ENCODE data around the gene GPR108.
"Not testable (repeated sequence)": the region's sequence is repeated elsewhere in the genome, so short reads cannot be mapped to it uniquely, and the experiment has no call there.

Gene GPR108

GRCh38 chr19:6776999-6777398 lies 39.6 kb upstream of the GPR108 start:
- no peak for DNase-seq
- Histone ChIP-seq H4K12ac (ENCODE audit: low read depth, low read length) (no peak overlapping the region), H4K8ac (ENCODE audit: low read depth, low read length) (no peak overlapping the region), H3K79me1 (ENCODE audit: low read length) (no peaks in the 10 kb centered on the region), H3K27me3 (ENCODE audit: insufficient read depth, low read length) (no peaks in the 10 kb centered on the region), H3K4me2 (ENCODE audit: low read length) (no peak overlapping the region), H3K9me3 (ENCODE audit: insufficient read depth, low read depth, low read length) (peaks cover 2% of the 10 kb centered on the region), H2AFZ (ENCODE audit: insufficient read depth, low read length, poor library complexity) (no peak overlapping the region), H3K4me3 (ENCODE audit: low read depth, low read length) (no peak overlapping the region), H3K79me2 (ENCODE audit: control insufficient read depth, insufficient read depth, low read length, poor library complexity) (no peaks in the 10 kb centered on the region), H2BK120ac (ENCODE audit: insufficient read depth, low read length, poor library complexity) (no peak overlapping the region), H2BK5ac (ENCODE audit: low read depth, low read length, poor library complexity) (no peak overlapping the region), H3K18ac (ENCODE audit: low read length) (no peak overlapping the region), H3K36me3 (ENCODE audit: control insufficient read depth in 1 of 2, insufficient read depth in 2 of 2, low read length in 2 of 2) (no peaks in the 10 kb centered on the region), H4K91ac (ENCODE audit: low read depth, low read length) (no peak overlapping the region), H3K14ac (ENCODE audit: low read length) (no peak overlapping the region), H3K27ac (ENCODE audit: low read depth, low read length) (no peak overlapping the region), H2AK5ac (ENCODE audit: low read length) (no peak overlapping the region), H3K23ac (ENCODE audit: low read length) (no peak overlapping the region), H3K4me1 (ENCODE audit: control insufficient read depth in 1 of 2, insufficient read depth in 2 of 2, low read length in 2 of 2) (no peaks in the 10 kb centered on the region), H3K9ac (ENCODE audit: low read length) (no peak overlapping the region), H2BK12ac (ENCODE audit: low read length) (no peak overlapping the region), H3K4ac (ENCODE audit: low read depth, low read length) (no peak overlapping the region)
- WGBS (ENCODE audit: extremely low coverage, insufficient coverage, insufficient read length) = 100% methylated on average over 1 of the region's 4 CpGs

GRCh38 chr19:6776045-6776444 lies 38.7 kb upstream of the GPR108 start:
- H3K4ac ChIP-seq (ENCODE audit: low read depth, low read length); H3K27me3 ChIP-seq (ENCODE audit: insufficient read depth, low read length); H2AFZ ChIP-seq (ENCODE audit: insufficient read depth, low read length, poor library complexity); H3K36me3 ChIP-seq (ENCODE audit: control insufficient read depth in 1 of 2, insufficient read depth in 2 of 2, low read length in 2 of 2); H2BK120ac ChIP-seq (ENCODE audit: insufficient read depth, low read length, poor library complexity); H3K27ac ChIP-seq (ENCODE audit: low read depth, low read length); DNase-seq; H3K9me3 ChIP-seq (ENCODE audit: insufficient read depth, low read depth, low read length); H4K91ac ChIP-seq (ENCODE audit: low read depth, low read length); H3K4me2 ChIP-seq (ENCODE audit: low read length); H3K14ac ChIP-seq (ENCODE audit: low read length); H4K8ac ChIP-seq (ENCODE audit: low read depth, low read length); H3K4me3 ChIP-seq (ENCODE audit: low read depth, low read length); H3K79me1 ChIP-seq (ENCODE audit: low read length); H3K4me1 ChIP-seq (ENCODE audit: control insufficient read depth in 1 of 2, insufficient read depth in 2 of 2, low read length in 2 of 2); H4K12ac ChIP-seq (ENCODE audit: low read depth, low read length); H3K18ac ChIP-seq (ENCODE audit: low read length); H2AK5ac ChIP-seq (ENCODE audit: low read length); H2BK12ac ChIP-seq (ENCODE audit: low read length); H3K79me2 ChIP-seq (ENCODE audit: control insufficient read depth, insufficient read depth, low read length, poor library complexity); H3K23ac ChIP-seq (ENCODE audit: low read length); H2BK5ac ChIP-seq (ENCODE audit: low read depth, low read length, poor library complexity); H3K9ac ChIP-seq (ENCODE audit: low read length): not testable (repeated sequence)

- Histone ChIP-seq H3K79me1 (ENCODE audit: low read length) (no peaks in the 10 kb centered on the region), H3K9ac (ENCODE audit: low read length) (no peak overlapping the region), H4K91ac (ENCODE audit: low read depth, low read length) (no peak overlapping the region), H2BK12ac (ENCODE audit: low read length) (no peak overlapping the region), H3K27ac (ENCODE audit: low read depth, low read length) (no peak overlapping the region), H3K4ac (ENCODE audit: low read depth, low read length) (no peak overlapping the region), H3K4me1 (ENCODE audit: control insufficient read depth in 1 of 2, insufficient read depth in 2 of 2, low read length in 2 of 2) (no peaks in the 10 kb centered on the region), H3K36me3 (ENCODE audit: control insufficient read depth in 1 of 2, insufficient read depth in 2 of 2, low read length in 2 of 2) (no peaks in the 10 kb centered on the region), H3K4me2 (ENCODE audit: low read length) (no peak overlapping the region), H2AFZ (ENCODE audit: insufficient read depth, low read length, poor library complexity) (no peak overlapping the region), H3K27me3 (ENCODE audit: insufficient read depth, low read length) (no peaks in the 10 kb centered on the region), H4K12ac (ENCODE audit: low read depth, low read length) (no peak overlapping the region), H3K79me2 (ENCODE audit: control insufficient read depth, insufficient read depth, low read length, poor library complexity) (no peaks in the 10 kb centered on the region), H3K18ac (ENCODE audit: low read length) (no peak overlapping the region), H2BK5ac (ENCODE audit: low read depth, low read length, poor library complexity) (no peak overlapping the region), H3K4me3 (ENCODE audit: low read depth, low read length) (no peak overlapping the region), H4K8ac (ENCODE audit: low read depth, low read length) (no peak overlapping the region), H3K9me3 (ENCODE audit: insufficient read depth, low read depth, low read length) (peaks cover 2% of the 10 kb centered on the region), H3K14ac (ENCODE audit: low read length) (no peak overlapping the region), H2AK5ac (ENCODE audit: low read length) (no peak overlapping the region), H3K23ac (ENCODE audit: low read length) (no peak overlapping the region), H2BK120ac (ENCODE audit: insufficient read depth, low read length, poor library complexity) (no peak overlapping the region)
- DNase-seq = no peak
- WGBS (ENCODE audit: extremely low coverage, insufficient coverage, insufficient read length) = no CpG with 5 or more reads among the region's 11 CpGs
These were observed 37.7 kb upstream of the GPR108 start for GRCh38 chr19:6774821-6775707.

GRCh38 chr19:6773323-6773931 lies 36.0 kb upstream of the GPR108 start:
- H3K9ac ChIP-seq (ENCODE audit: low read length) = no peak overlapping the region
- no peak overlapping the region for H3K4me2 ChIP-seq (ENCODE audit: low read length)
- H4K12ac ChIP-seq (ENCODE audit: low read depth, low read length) = no peak overlapping the region
- no peak for DNase-seq
- no peak overlapping the region for H2AFZ ChIP-seq (ENCODE audit: insufficient read depth, low read length, poor library complexity)
- no peak overlapping the region for H4K8ac ChIP-seq (ENCODE audit: low read depth, low read length)
- H3K79me1 ChIP-seq (ENCODE audit: low read length) = no peaks in the 10 kb centered on the region
- no peak overlapping the region for H2BK12ac ChIP-seq (ENCODE audit: low read length)
- H2AK5ac ChIP-seq (ENCODE audit: low read length) = no peak overlapping the region
- H3K4me1 ChIP-seq (ENCODE audit: control insufficient read depth in 1 of 2, insufficient read depth in 2 of 2, low read length in 2 of 2) = no peaks in the 10 kb centered on the region
- WGBS (ENCODE audit: extremely low coverage, insufficient coverage, insufficient read length) = no CpG with 5 or more reads among the region's 8 CpGs
- H3K9me3 ChIP-seq (ENCODE audit: insufficient read depth, low read depth, low read length) = peaks cover 2% of the 10 kb centered on the region
- H3K23ac ChIP-seq (ENCODE audit: low read length) = no peak overlapping the region
- H3K4ac ChIP-seq (ENCODE audit: low read depth, low read length) = no peak overlapping the region
- no peak overlapping the region for H3K27ac ChIP-seq (ENCODE audit: low read depth, low read length)
- H3K14ac ChIP-seq (ENCODE audit: low read length) = no peak overlapping the region
- no peak overlapping the region for H3K4me3 ChIP-seq (ENCODE audit: low read depth, low read length)
- H3K18ac ChIP-seq (ENCODE audit: low read length) = no peak overlapping the region
- H3K79me2 ChIP-seq (ENCODE audit: control insufficient read depth, insufficient read depth, low read length, poor library complexity) = no peaks in the 10 kb centered on the region
- H2BK120ac ChIP-seq (ENCODE audit: insufficient read depth, low read length, poor library complexity) = no peak overlapping the region
- no peak overlapping the region for H4K91ac ChIP-seq (ENCODE audit: low read depth, low read length)
- H2BK5ac ChIP-seq (ENCODE audit: low read depth, low read length, poor library complexity) = no peak overlapping the region
- H3K36me3 ChIP-seq (ENCODE audit: control insufficient read depth in 1 of 2, insufficient read depth in 2 of 2, low read length in 2 of 2) = no peaks in the 10 kb centered on the region
- H3K27me3 ChIP-seq (ENCODE audit: insufficient read depth, low read length) = no peaks in the 10 kb centered on the region

Measured in trophoblast cell (in vitro differentiated cells and primary cell).